ENCODE results near the gene CD52. TPM values are rescaled to one million over a fixed set of nuclear protein-coding genes. Genes with fewer than 3 reads are reported as not detected.

CD52 gene
- total and polyA plus RNA-seq, 11 donors = 1.6 to 89.9 (median 6.5) TPM; not detected in 1

DNA sequence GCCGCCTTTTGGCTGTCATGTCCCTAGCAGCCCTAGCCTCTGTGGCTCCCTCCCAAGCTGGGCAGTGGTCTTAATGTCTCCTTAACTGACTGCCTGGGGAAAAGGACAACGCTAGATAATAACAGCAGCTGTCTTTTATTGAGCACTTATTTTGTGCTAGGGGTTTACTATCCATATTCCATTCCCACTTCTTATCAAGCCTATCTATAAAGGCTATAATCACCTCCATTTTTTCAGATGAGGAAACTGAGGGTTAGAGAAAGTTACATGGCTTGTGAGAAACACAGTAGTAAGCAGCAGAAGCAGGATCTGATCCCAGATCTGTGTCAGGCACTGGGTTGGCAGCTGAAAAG, 31.7 kb upstream of the CD52 start:
- Histone ChIP-seq H3K27ac (peak overlapping the region in 11 of 12 donors; percentile 26 to 98 (median 66)), H3K36me3 (peaks cover 0 to 9% (median 4%) of the 10 kb centered on the region in 9 donors), H3K9me3 (no peaks in the 10 kb centered on the region), H3K4me3 (no peak overlapping the region), H3K4me1 (peaks cover 9 to 100% (median 46%) of the 10 kb centered on the region in 12 donors), H3K27me3 (no peaks in the 10 kb centered on the region)
- WGBS, 4 donors = 71 to 83% (median 78%) methylated on average over 2 of the region's 2 CpGs
- DNase-seq (no peak), ATAC-seq (no peak)
- TF ChIP-seq, protein P1, sequence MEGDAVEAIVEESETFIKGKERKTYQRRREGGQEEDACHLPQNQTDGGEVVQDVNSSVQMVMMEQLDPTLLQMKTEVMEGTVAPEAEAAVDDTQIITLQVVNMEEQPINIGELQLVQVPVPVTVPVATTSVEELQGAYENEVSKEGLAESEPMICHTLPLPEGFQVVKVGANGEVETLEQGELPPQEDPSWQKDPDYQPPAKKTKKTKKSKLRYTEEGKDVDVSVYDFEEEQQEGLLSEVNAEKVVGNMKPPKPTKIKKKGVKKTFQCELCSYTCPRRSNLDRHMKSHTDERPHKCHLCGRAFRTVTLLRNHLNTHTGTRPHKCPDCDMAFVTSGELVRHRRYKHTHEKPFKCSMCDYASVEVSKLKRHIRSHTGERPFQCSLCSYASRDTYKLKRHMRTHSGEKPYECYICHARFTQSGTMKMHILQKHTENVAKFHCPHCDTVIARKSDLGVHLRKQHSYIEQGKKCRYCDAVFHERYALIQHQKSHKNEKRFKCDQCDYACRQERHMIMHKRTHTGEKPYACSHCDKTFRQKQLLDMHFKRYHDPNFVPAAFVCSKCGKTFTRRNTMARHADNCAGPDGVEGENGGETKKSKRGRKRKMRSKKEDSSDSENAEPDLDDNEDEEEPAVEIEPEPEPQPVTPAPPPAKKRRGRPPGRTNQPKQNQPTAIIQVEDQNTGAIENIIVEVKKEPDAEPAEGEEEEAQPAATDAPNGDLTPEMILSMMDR (IDR thresholded peaks at IDR 0.05) = no peak
- TF ChIP-seq POLR2A (IDR thresholded peaks at IDR 0.05) = no peak
- intact Hi-C loops (cut with DNase I) = loop anchor here in 3 of 10 donors (1.0 to 5.0 kb wide), 4 partner anchors 17 to 76 kb away; no protein-coding TSS in a partner anchor

DNA sequence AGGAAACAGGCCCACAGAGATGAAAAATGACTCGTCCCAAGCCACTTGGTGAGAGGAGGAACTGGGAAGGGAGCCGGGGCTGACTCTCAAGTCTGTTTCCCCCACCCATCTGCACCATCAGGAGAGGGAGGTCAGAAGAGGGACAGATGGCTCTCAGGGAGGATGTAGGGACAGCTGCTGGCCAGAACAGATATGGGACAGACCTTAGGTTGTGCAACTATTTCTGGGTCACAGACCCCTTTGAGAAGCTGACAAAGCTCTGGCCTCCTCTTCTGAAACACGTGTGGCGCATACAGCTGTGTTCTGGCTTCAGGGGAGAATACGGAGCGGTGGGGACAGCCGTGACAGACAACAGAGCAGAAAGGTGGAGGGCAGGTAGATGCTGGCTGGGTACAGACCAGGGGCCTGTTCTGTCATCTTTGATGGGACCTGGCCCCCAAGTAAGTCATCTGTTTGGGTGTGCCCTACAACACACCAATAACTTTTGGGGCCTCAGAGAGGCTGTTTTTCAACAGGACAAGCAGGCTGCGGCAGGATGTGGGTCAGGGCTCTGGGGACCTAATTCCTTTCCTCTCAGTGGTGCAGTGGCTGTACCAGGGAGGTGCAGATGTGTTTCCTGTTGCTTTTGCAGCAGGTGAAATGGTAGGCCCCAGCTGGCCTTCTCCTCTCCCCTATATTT, 30.6 kb upstream of the CD52 start:
- peak overlapping the region in 1 of 12 donors; percentile 5 for H3K4me3 ChIP-seq
- WGBS, 4 donors = 35 to 49% (median 45%) methylated on average over 8 of the region's 8 CpGs
- intact Hi-C loops (cut with DNase I) = loop anchor here in 3 of 10 donors (2.0 to 5.0 kb wide), 3 partner anchors 16 to 75 kb away; no protein-coding TSS in a partner anchor
- TF ChIP-seq, protein P1 (IDR thresholded peaks at IDR 0.05) = no peak
- no peak for TF ChIP-seq POLR2A (IDR thresholded peaks at IDR 0.05)
- peak in 2 of 5 donors; percentile 69 to 87 for DNase-seq
- ATAC-seq = peak; percentile 13 to 60 (median 52)
- H3K9me3 ChIP-seq = no peaks in the 10 kb centered on the region
- H3K27ac ChIP-seq = peak overlapping the region in 11 of 12 donors; percentile 26 to 98 (median 66)
- no peaks in the 10 kb centered on the region for H3K36me3 ChIP-seq
- H3K4me1 ChIP-seq = peaks cover 9 to 100% (median 37%) of the 10 kb centered on the region in 12 donors
- no peaks in the 10 kb centered on the region for H3K27me3 ChIP-seq

DNA sequence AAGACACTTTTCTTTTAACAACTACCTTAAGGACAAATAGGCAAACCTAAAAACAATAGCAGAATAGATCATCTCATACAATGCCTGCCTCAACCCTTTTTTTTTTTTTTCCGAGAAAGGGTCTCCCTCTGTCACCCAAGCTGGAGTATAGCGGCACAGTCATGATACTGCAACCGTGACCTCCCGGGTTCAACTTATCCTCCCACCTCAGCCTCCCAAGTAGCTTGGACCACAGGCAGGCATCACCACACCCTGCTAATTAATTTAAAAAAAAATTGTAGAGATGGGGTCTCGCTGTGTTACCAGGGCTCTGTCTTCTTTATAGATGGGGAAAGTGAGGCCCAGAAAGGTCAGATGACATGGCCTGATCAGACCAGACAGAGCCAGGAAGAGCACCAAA, 29.9 kb upstream of the CD52 start:
- TF ChIP-seq POLR2A (IDR thresholded peaks at IDR 0.05) = no peak
- TF ChIP-seq, protein P1 (IDR thresholded peaks at IDR 0.05) = no peak
- intact Hi-C loops (cut with DNase I) = loop anchor here in 3 of 10 donors (2.0 to 5.0 kb wide), 3 partner anchors 15 to 74 kb away; no protein-coding TSS in a partner anchor
- Histone ChIP-seq H3K9me3 (no peaks in the 10 kb centered on the region), H3K27me3 (no peaks in the 10 kb centered on the region), H3K4me1 (peaks cover 9 to 100% (median 37%) of the 10 kb centered on the region in 12 donors), H3K27ac (peak overlapping the region in 11 of 12 donors; percentile 26 to 98 (median 66)), H3K4me3 (peak overlapping the region in 1 of 12 donors; percentile 5), H3K36me3 (no peaks in the 10 kb centered on the region)
- ATAC-seq = no peak
- 81 to 94% (median 87%) methylated on average over 5 of the region's 5 CpGs for WGBS, 4 donors
- DNase-seq = no peak

- 64 to 71% (median 70%) methylated on average over 5 of the region's 5 CpGs for WGBS, 4 donors
- H3K4me3 ChIP-seq = no peak overlapping the region
- intact Hi-C loops (cut with DNase I) = loop anchor here in 2 of 10 donors (5.0 kb wide), 2 partner anchors 34 to 74 kb away; no protein-coding TSS in a partner anchor
- no peak for ATAC-seq
- no peak for DNase-seq
- peak overlapping the region in 11 of 12 donors; percentile 16 to 98 (median 66) for H3K27ac ChIP-seq
- TF ChIP-seq, protein P1 (IDR thresholded peaks at IDR 0.05) = no peak
- no peak for TF ChIP-seq POLR2A (IDR thresholded peaks at IDR 0.05)
- H3K9me3 ChIP-seq = no peaks in the 10 kb centered on the region
- no peaks in the 10 kb centered on the region for H3K36me3 ChIP-seq
- H3K4me1 ChIP-seq = peaks cover 9 to 97% (median 37%) of the 10 kb centered on the region in 12 donors
- no peaks in the 10 kb centered on the region for H3K27me3 ChIP-seq
These were observed 29.3 kb upstream of the CD52 start for GRCh38 chr1:26288311-26288941.
